SK-N-SH (cell line): ENCODE data around the gene FBXO27.

ENCODE experiments used
- CHD2 ChIP-seq: fragments of 150-350 bp; IDR thresholded peaks from 2 replicates; pipeline ENCODE4 v1.6.1; 2018; ENCODE audit warnings: low read length; ENCODE audit not compliant: partially characterized antibody
- CTCF ChIP-seq: fragments of 200-600 bp; sonication (generic); IDR thresholded peaks from 2 replicates; pipeline ENCODE4 v1.6.1; 2017; ENCODE audit warnings: antibody characterized with exemption, mild to moderate bottlenecking, moderate library complexity
- GABPA ChIP-seq: IDR thresholded peaks from 2 replicates; pipeline ENCODE4 v1.4.0; 2012; ENCODE audit warnings: low read depth, mild to moderate bottlenecking
- GATA2 ChIP-seq: sonication (generic); formaldehyde crosslinking; IDR thresholded peaks from 2 replicates; pipeline ENCODE4 v1.5.0; 2020; ENCODE audit warnings: mild to moderate bottlenecking, missing genetic modification reagents
- MEF2A ChIP-seq: IDR thresholded peaks from 2 replicates; pipeline ENCODE4 v1.4.0; 2012; ENCODE audit warnings: low read depth, borderline replicate concordance
- NFIC ChIP-seq: IDR thresholded peaks from 2 replicates; pipeline ENCODE4 v1.4.0; 2012; ENCODE audit warnings: borderline replicate concordance
- NRF1 ChIP-seq: IDR thresholded peaks from 2 replicates; pipeline ENCODE4 v1.6.1; 2012; ENCODE audit warnings: low read depth, mild to moderate bottlenecking, low read length
- POLR2AphosphoS5 ChIP-seq: IDR thresholded peaks from 2 replicates; pipeline ENCODE4 v1.6.1; 2012; ENCODE audit warnings: low read depth, low read length
- TAF1 ChIP-seq: IDR thresholded peaks from 2 replicates; pipeline ENCODE4 v1.6.1; 2012; ENCODE audit warnings: low read depth, mild to moderate bottlenecking, low read length, moderate library complexity, borderline replicate concordance
- TF ChIP-seq, protein P1 (sequence below): IDR thresholded peaks from 2 replicates; pipeline ENCODE4 v1.6.1; 2012; ENCODE audit warnings: mild to moderate bottlenecking, low read depth, low read length, moderate library complexity
- TF ChIP-seq, protein P2 (sequence below): IDR thresholded peaks from 2 replicates; pipeline ENCODE4 v1.4.0; 2012; ENCODE audit warnings: low read depth

GRCh38 chr19:39054091-39054470, 21.7 kb upstream of the FBXO27 start:
- TF ChIP-seq POLR2AphosphoS5: no peak
- TF ChIP-seq, protein P1, sequence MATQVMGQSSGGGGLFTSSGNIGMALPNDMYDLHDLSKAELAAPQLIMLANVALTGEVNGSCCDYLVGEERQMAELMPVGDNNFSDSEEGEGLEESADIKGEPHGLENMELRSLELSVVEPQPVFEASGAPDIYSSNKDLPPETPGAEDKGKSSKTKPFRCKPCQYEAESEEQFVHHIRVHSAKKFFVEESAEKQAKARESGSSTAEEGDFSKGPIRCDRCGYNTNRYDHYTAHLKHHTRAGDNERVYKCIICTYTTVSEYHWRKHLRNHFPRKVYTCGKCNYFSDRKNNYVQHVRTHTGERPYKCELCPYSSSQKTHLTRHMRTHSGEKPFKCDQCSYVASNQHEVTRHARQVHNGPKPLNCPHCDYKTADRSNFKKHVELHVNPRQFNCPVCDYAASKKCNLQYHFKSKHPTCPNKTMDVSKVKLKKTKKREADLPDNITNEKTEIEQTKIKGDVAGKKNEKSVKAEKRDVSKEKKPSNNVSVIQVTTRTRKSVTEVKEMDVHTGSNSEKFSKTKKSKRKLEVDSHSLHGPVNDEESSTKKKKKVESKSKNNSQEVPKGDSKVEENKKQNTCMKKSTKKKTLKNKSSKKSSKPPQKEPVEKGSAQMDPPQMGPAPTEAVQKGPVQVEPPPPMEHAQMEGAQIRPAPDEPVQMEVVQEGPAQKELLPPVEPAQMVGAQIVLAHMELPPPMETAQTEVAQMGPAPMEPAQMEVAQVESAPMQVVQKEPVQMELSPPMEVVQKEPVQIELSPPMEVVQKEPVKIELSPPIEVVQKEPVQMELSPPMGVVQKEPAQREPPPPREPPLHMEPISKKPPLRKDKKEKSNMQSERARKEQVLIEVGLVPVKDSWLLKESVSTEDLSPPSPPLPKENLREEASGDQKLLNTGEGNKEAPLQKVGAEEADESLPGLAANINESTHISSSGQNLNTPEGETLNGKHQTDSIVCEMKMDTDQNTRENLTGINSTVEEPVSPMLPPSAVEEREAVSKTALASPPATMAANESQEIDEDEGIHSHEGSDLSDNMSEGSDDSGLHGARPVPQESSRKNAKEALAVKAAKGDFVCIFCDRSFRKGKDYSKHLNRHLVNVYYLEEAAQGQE: no peak
- no peak for TF ChIP-seq NFIC
- TF ChIP-seq CTCF: no peak
- TF ChIP-seq CHD2: no peak
- no peak for TF ChIP-seq NRF1
- TF ChIP-seq MEF2A: no peak
- no peak for TF ChIP-seq TAF1
- TF ChIP-seq, protein P2, sequence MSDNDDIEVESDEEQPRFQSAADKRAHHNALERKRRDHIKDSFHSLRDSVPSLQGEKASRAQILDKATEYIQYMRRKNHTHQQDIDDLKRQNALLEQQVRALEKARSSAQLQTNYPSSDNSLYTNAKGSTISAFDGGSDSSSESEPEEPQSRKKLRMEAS: no peak
- no peak for TF ChIP-seq GATA2 (CRISPR knock-in tag)
- TF ChIP-seq GABPA: no peak
